Endothelial cell (in vitro differentiated cells): ENCODE data around the gene RHOT1. TPM values are rescaled to one million over a fixed set of nuclear protein-coding genes. Genes with fewer than 3 reads are reported as not detected.

Experiments used
- DNase-seq: peaks from one replicate; pipeline ENCODE4 v3.0.0; 2021; ENCODE audit warnings: low spot score
- H3K27ac Mint-ChIP-seq: one replicate; pipeline ENCODE4 v1.8.0; 2021; ENCODE audit warnings: mixed read lengths, inconsistent platforms; ENCODE audit not compliant: unreplicated experiment
- H3K27me3 Mint-ChIP-seq: one replicate; pipeline ENCODE4 v1.8.0; 2021; ENCODE audit warnings: mild to moderate bottlenecking, moderate library complexity, mixed read lengths, inconsistent platforms; ENCODE audit not compliant: unreplicated experiment
- H3K36me3 Mint-ChIP-seq: one replicate; pipeline ENCODE4 v1.8.0; 2021; ENCODE audit warnings: mild to moderate bottlenecking, low read depth, mixed read lengths, inconsistent platforms; ENCODE audit not compliant: unreplicated experiment
- H3K4me1 Mint-ChIP-seq: one replicate; pipeline ENCODE4 v1.8.0; 2021; ENCODE audit warnings: mild to moderate bottlenecking, mixed read lengths, inconsistent platforms; ENCODE audit not compliant: unreplicated experiment
- H3K4me3 Mint-ChIP-seq: one replicate; pipeline ENCODE4 v1.8.0; 2021; ENCODE audit warnings: mild to moderate bottlenecking, mixed read lengths, inconsistent platforms; ENCODE audit not compliant: unreplicated experiment
- H3K9me3 Mint-ChIP-seq: one replicate; pipeline ENCODE4 v1.8.0; 2021; ENCODE audit warnings: mixed read lengths, inconsistent platforms; ENCODE audit not compliant: unreplicated experiment
- CTCF ChIP-seq: fragments of 200-600 bp; sonication (generic); IDR thresholded peaks from one replicate; pipeline ENCODE4 v1.5.0; 2021; ENCODE audit warnings: antibody characterized with exemption; ENCODE audit not compliant: unreplicated experiment
- total RNA-seq: library from RNA; stranded (reverse); fragmentation: NEBNext Ultra II Directional; extraction: Animal tissue kit (Norgen Biotek cat#: 25700); gene quantifications from one replicate; pipeline ENCODE4 v1.2.1, GENCODE V29; 2021; ENCODE audit not compliant: unreplicated experiment

RHOT1 gene
- total RNA-seq, 1 donor from 2014 or later, result 21.4 TPM

- Mint-ChIP-seq H3K27me3 (peaks cover 1% of the 10 kb centered on the region), H3K4me1 (no peaks in the 10 kb centered on the region), H3K4me3 (no peak overlapping the region), H3K27ac (no peak overlapping the region), H3K9me3 (no peaks in the 10 kb centered on the region), H3K36me3 (no peaks in the 10 kb centered on the region)
- DNase-seq, result no peak
- no peak for TF ChIP-seq CTCF
Observed at GRCh38 chr17:32223703-32224102, 81.4 kb downstream of the RHOT1 start.

GRCh38 chr17:32226886-32227285 is 84.6 kb downstream of the RHOT1 start:
- H3K27ac Mint-ChIP-seq, result no peak overlapping the region
- H3K4me3 Mint-ChIP-seq, result no peak overlapping the region
- no peak for DNase-seq
- peaks cover 1% of the 10 kb centered on the region for H3K27me3 Mint-ChIP-seq
- H3K9me3 Mint-ChIP-seq, result no peaks in the 10 kb centered on the region
- no peak for TF ChIP-seq CTCF
- no peaks in the 10 kb centered on the region for H3K4me1 Mint-ChIP-seq
- H3K36me3 Mint-ChIP-seq, result no peaks in the 10 kb centered on the region

GRCh38 chr17:32227910-32228309 is 85.6 kb downstream of the RHOT1 start:
- DNase-seq, result no peak

GRCh38 chr17:32235588-32235987 is 93.3 kb downstream of the RHOT1 start:
- Mint-ChIP-seq H3K27me3 (peaks cover 4% of the 10 kb centered on the region), H3K4me1 (peaks cover 4% of the 10 kb centered on the region), H3K4me3 (no peak overlapping the region), H3K27ac (no peak overlapping the region), H3K9me3 (no peaks in the 10 kb centered on the region), H3K36me3 (no peaks in the 10 kb centered on the region)
- no peak for DNase-seq
- no peak for TF ChIP-seq CTCF

More at GRCh38 chr17:32227910-32228309, 85.6 kb downstream of the RHOT1 start:
- H3K4me1 Mint-ChIP-seq, result no peaks in the 10 kb centered on the region
- peaks cover 1% of the 10 kb centered on the region for H3K27me3 Mint-ChIP-seq
- TF ChIP-seq CTCF, result no peak
- H3K27ac Mint-ChIP-seq, result no peak overlapping the region
- H3K36me3 Mint-ChIP-seq, result no peaks in the 10 kb centered on the region
- no peaks in the 10 kb centered on the region for H3K9me3 Mint-ChIP-seq
- no peak overlapping the region for H3K4me3 Mint-ChIP-seq

GRCh38 chr17:32239456-32239855 is 97.2 kb downstream of the RHOT1 start:
- H3K27ac Mint-ChIP-seq, result no peak overlapping the region
- no peaks in the 10 kb centered on the region for H3K9me3 Mint-ChIP-seq
- peaks cover 4% of the 10 kb centered on the region for H3K27me3 Mint-ChIP-seq
- H3K4me3 Mint-ChIP-seq, result no peak overlapping the region
- H3K36me3 Mint-ChIP-seq, result no peaks in the 10 kb centered on the region
- DNase-seq, result no peak
- TF ChIP-seq CTCF, result no peak
- H3K4me1 Mint-ChIP-seq, result peaks cover 1% of the 10 kb centered on the region
